Natural killer cell (primary cell): ENCODE results near the gene CARMIL3. TPM values are rescaled to one million over a fixed set of nuclear protein-coding genes. Genes with fewer than 3 reads are reported as not detected.

ENCODE experiments used
- ATAC-seq, 3 donors: fragments of 150-1000 bp in 2 of 3; fragments of 200-7000 bp in 1 of 3; cut with Tn5 transposase; 1 replicate in 1 of 3; 2 replicates in 2 of 3; pipeline ENCODE4 v1.10.0; 2021; ENCODE audit warnings: mild to moderate bottlenecking in 2 of 3, moderate library complexity in 2 of 3
- DNase-seq, 2 donors: peaks; one replicate each; pipeline versions ENCODE4 v3.0.0 to v3.0.0-alpha.2; 2013 to 2021; ENCODE audit warnings: mixed read lengths in 1 of 2
- H3K27ac ChIP-seq: one replicate; pipeline ENCODE4 v1.5.1; 2013; ENCODE audit warnings: mild to moderate bottlenecking, low read length
- H3K27me3 ChIP-seq: one replicate; pipeline ENCODE4 v1.6.1; 2013; ENCODE audit warnings: low read length; ENCODE audit not compliant: control insufficient read depth, insufficient read depth
- H3K36me3 ChIP-seq: one replicate; pipeline ENCODE4 v1.6.1; 2013; ENCODE audit warnings: low read length; ENCODE audit not compliant: control insufficient read depth, insufficient read depth
- H3K4me1 ChIP-seq: one replicate; pipeline ENCODE4 v1.6.1; 2013; ENCODE audit warnings: low read length; ENCODE audit not compliant: control insufficient read depth, insufficient read depth
- H3K4me3 ChIP-seq: one replicate; pipeline ENCODE4 v1.5.1; 2013; ENCODE audit warnings: low read length
- H3K9me3 ChIP-seq: one replicate; pipeline ENCODE4 v1.6.1; 2013; ENCODE audit warnings: low read length; ENCODE audit not compliant: control insufficient read depth, insufficient read depth
- H3K27ac Mint-ChIP-seq, 2 donors: one replicate each; pipeline ENCODE4 v1.8.0; 2022; ENCODE audit warnings: mild to moderate bottlenecking in 2 of 2, mixed read lengths in 2 of 2, moderate library complexity in 1 of 2
- H3K27me3 Mint-ChIP-seq, 2 donors: one replicate each; pipeline ENCODE4 v1.8.0; 2022; ENCODE audit warnings: low read depth in 2 of 2, mixed read lengths in 2 of 2
- H3K36me3 Mint-ChIP-seq: one replicate; pipeline ENCODE4 v1.8.0; 2022; ENCODE audit warnings: mixed read lengths
- H3K4me1 Mint-ChIP-seq, 2 donors: one replicate each; pipeline ENCODE4 v1.8.0; 2022; ENCODE audit warnings: mixed read lengths in 2 of 2
- H3K4me3 Mint-ChIP-seq: one replicate; pipeline ENCODE4 v1.8.0; 2022; ENCODE audit warnings: mild to moderate bottlenecking, moderate library complexity, mixed read lengths
- H3K9me3 Mint-ChIP-seq, 2 donors: one replicate each; pipeline ENCODE4 v1.8.0; 2022; ENCODE audit warnings: mixed read lengths in 2 of 2
- WGBS: methylation state at CpG from one replicate; pipeline ENCODE4 v1.1.7; 2013; ENCODE audit warnings: missing lambda C conversion rate; ENCODE audit not compliant: insufficient coverage; 5-methylcytosine and 5-hydroxymethylcytosine counted together
- intact Hi-C: fragments of 100-400 bp; cut with micrococcal nuclease; formaldehyde crosslinking; loops from one replicate; pipeline ENCODE4 v1.14.2; 2022
- total RNA-seq, 4 donors: library from RNA; stranded (reverse); fragments of 120-200 nt in 1 of 4; gene quantifications; one replicate each; pipeline versions ENCODE4 v1.2.3 to v1.2.4, GENCODE V29; 2013 to 2022
- TF ChIP-seq, protein P1 (sequence below): fragments of 200-600 bp; IDR thresholded peaks from one replicate; pipeline ENCODE4 v1.8.0; 2022; ENCODE audit warnings: antibody characterized with exemption

Gene CARMIL3
- total RNA-seq, 3 donors from 2014 or later (not counting 1 experiment from before 2014, with no cell fraction given) = 17.8 to 28.6 (median 18.6) TPM

DNA sequence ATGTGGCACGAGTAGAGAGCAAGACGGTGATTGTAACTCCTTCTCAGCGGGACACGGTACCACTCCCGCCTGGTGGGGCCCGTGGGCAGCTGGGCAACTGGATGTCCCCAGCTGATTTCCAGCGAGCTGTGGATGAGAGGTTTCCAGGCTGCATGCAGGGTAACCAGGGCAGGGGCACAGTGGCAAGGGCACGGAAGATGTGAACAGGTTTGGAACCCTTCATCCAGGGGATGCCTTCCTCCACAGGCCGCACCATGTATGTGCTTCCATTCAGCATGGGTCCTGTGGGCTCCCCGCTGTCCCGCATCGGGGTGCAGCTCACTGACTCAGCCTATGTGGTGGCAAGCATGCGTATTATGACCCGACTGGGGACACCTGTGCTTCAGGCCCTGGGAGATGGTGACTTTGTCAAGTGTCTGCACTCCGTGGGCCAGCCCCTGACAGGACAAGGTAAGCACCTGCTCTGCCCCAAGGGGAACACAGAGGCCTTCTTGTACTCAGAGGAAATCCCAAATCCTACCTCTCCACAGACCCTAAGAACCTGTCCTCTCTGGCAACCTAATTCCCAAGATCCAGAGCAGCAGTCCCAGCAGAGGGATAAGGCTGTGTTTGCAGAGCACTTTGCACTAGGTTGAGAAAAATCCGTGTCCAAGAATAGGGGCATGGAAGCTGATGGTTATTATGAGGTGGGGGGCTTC, 46.6 kb downstream of the CARMIL3 start:
- Mint-ChIP-seq H3K36me3 (no peaks in the 10 kb centered on the region), H3K4me1 (peaks cover 17 to 27% of the 10 kb centered on the region in 2 donors), H3K4me3 (no peak overlapping the region), H3K27ac (no peak overlapping the region), H3K27me3 (no peaks in the 10 kb centered on the region), H3K9me3 (no peaks in the 10 kb centered on the region)
- Histone ChIP-seq H3K4me3 (no peak overlapping the region), H3K4me1 (peaks cover 20% of the 10 kb centered on the region), H3K27me3 (no peaks in the 10 kb centered on the region), H3K36me3 (peaks cover 13% of the 10 kb centered on the region), H3K27ac (no peak overlapping the region), H3K9me3 (no peaks in the 10 kb centered on the region)
- no peak for ATAC-seq
- no peak for DNase-seq
- intact Hi-C loops = no loop called here
- TF ChIP-seq, protein P1, sequence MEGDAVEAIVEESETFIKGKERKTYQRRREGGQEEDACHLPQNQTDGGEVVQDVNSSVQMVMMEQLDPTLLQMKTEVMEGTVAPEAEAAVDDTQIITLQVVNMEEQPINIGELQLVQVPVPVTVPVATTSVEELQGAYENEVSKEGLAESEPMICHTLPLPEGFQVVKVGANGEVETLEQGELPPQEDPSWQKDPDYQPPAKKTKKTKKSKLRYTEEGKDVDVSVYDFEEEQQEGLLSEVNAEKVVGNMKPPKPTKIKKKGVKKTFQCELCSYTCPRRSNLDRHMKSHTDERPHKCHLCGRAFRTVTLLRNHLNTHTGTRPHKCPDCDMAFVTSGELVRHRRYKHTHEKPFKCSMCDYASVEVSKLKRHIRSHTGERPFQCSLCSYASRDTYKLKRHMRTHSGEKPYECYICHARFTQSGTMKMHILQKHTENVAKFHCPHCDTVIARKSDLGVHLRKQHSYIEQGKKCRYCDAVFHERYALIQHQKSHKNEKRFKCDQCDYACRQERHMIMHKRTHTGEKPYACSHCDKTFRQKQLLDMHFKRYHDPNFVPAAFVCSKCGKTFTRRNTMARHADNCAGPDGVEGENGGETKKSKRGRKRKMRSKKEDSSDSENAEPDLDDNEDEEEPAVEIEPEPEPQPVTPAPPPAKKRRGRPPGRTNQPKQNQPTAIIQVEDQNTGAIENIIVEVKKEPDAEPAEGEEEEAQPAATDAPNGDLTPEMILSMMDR = no peak
- WGBS = 96% methylated on average over 16 of the region's 16 CpGs

DNA sequence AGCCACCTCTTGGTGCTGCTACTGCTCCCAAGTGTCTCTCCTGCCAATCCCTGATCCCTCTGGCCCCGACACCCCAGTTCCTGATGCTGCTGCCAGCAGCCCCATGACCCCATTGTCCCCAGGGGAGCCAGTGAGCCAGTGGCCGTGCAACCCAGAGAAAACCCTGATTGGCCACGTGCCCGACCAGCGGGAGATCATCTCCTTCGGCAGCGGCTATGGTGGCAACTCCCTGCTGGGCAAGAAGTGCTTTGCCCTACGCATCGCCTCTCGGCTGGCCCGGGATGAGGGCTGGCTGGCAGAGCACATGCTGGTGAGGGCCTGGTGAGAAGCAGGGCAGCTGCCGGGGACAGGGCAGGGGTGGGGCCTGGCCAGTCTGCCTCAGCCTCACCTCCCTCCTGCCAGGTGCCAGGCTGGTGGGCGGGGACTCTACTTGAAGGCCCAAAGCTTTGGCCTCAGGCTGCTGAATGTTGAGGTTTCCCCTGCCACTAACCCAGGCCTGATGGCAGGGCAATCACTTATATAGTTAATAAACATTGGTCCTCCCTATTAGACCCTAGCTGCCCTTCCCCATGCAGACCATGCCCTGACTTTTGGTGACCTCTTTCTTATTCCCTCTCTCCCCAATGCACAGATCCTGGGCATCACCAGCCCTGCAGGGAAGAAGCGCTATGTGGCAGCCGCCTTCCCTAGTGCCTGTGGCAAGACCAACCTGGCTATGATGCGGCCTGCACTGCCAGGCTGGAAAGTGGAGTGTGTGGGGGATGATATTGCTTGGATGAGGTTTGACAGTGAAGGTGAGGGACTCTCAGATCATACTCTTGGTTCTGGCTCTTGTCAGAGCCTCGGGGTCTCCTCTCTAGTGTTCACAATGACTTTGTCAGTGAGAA, 47.4 kb downstream of the CARMIL3 start:
- H3K27me3 ChIP-seq = no peaks in the 10 kb centered on the region
- ATAC-seq (no peak), DNase-seq (no peak)
- H3K9me3 ChIP-seq = no peaks in the 10 kb centered on the region
- peaks cover 17% of the 10 kb centered on the region for H3K36me3 ChIP-seq
- H3K4me3 ChIP-seq = no peak overlapping the region
- Mint-ChIP-seq H3K36me3 (peaks cover 2% of the 10 kb centered on the region), H3K4me3 (no peak overlapping the region), H3K27me3 (no peaks in the 10 kb centered on the region), H3K9me3 (no peaks in the 10 kb centered on the region), H3K27ac (no peak overlapping the region), H3K4me1 (peaks cover 14 to 23% of the 10 kb centered on the region in 2 donors)
- H3K27ac ChIP-seq = no peak overlapping the region
- intact Hi-C loops = no loop called here
- WGBS = 95% methylated on average over 17 of the region's 17 CpGs
- TF ChIP-seq, protein P1 = no peak
- H3K4me1 ChIP-seq = peaks cover 15% of the 10 kb centered on the region

DNA sequence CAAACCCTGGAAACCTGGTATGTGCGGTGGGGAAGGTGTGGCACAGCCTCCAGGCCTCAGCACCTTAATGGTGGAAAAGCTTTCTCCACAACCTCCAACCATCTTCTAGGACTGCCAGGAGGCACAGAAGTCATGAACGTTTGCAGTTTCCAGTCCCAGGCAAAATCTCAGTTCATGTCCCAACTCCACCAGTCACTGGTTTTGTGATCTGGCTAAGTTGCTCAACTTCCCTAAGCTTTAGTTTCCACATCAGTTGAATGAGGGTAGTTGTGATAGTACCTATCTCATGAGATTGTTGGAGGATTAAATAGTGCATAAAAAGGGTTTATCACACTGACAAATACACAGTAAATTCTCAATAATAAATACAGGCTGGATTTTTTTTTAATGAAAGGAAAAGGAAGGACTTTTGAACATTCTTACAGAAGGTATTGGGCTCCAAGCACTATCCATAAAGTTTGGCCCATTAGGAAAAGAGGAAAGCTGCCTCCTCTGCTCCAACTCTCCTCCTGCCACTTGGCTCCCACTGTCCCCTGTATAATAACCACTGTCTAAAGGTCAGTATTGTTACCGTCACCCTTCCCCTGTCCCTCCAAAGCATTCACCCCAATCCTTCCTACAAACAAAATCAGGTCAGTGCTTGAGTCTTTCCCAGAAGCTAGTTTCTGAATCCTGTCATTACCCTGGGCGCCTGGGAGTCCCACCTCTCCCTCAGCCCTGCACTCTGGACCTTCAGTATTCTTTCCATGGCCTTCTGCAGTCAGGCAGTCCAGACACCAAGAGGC, 48.6 kb downstream of the CARMIL3 start:
- intact Hi-C loops = no loop called here
- H3K27ac Mint-ChIP-seq = no peak overlapping the region
- H3K4me1 ChIP-seq = peaks cover 5% of the 10 kb centered on the region
- ATAC-seq (no peak), DNase-seq (no peak)
- no peaks in the 10 kb centered on the region for H3K9me3 Mint-ChIP-seq
- no peaks in the 10 kb centered on the region for H3K27me3 Mint-ChIP-seq
- H3K36me3 Mint-ChIP-seq = peaks cover 10% of the 10 kb centered on the region
- H3K9me3 ChIP-seq = no peaks in the 10 kb centered on the region
- no peaks in the 10 kb centered on the region for H3K27me3 ChIP-seq
- H3K4me1 Mint-ChIP-seq = peaks cover 4 to 12% of the 10 kb centered on the region in 2 donors
- TF ChIP-seq, protein P1 = no peak
- 92% methylated on average over 4 of the region's 4 CpGs for WGBS
- no peak overlapping the region for H3K4me3 Mint-ChIP-seq
- no peak overlapping the region for H3K4me3 ChIP-seq
- H3K27ac ChIP-seq = no peak overlapping the region
- peaks cover 17% of the 10 kb centered on the region for H3K36me3 ChIP-seq
